Central memory CD8-positive, alpha-beta T cell (primary cell): ENCODE measurements around the gene FLT3.

Experiments
- ATAC-seq: fragments of 150-1000 bp; cut with Tn5 transposase; replicated peaks from 2 replicates; pipeline ENCODE4 v1.10.0; 2022; ENCODE audit warnings: mild to moderate bottlenecking, moderate FRiP score, moderate number of reproducible peaks; ENCODE audit not compliant: poor library complexity, severe bottlenecking; ENCODE audit errors: extremely low read depth
- DNase-seq, 2 donors: peaks; one replicate each; pipeline ENCODE4 v3.0.0; 2021; ENCODE audit warnings: low spot score in 2 of 2
- H3K27ac Mint-ChIP-seq: one replicate; pipeline ENCODE4 v1.8.0; 2022; ENCODE audit warnings: low read depth, mild to moderate bottlenecking, moderate library complexity, mixed read lengths
- H3K27me3 Mint-ChIP-seq: one replicate; pipeline ENCODE4 v1.8.0; 2022; ENCODE audit warnings: mixed read lengths
- H3K36me3 Mint-ChIP-seq: one replicate; pipeline ENCODE4 v1.8.0; 2022; ENCODE audit warnings: mild to moderate bottlenecking, moderate library complexity, mixed read lengths; ENCODE audit not compliant: insufficient read depth
- H3K4me1 Mint-ChIP-seq: one replicate; pipeline ENCODE4 v1.8.0; 2022; ENCODE audit warnings: mixed read lengths
- H3K4me3 Mint-ChIP-seq: one replicate; pipeline ENCODE4 v1.8.0; 2022; ENCODE audit warnings: mild to moderate bottlenecking, moderate library complexity, mixed read lengths
- H3K9me3 Mint-ChIP-seq: one replicate; pipeline ENCODE4 v1.8.0; 2022; ENCODE audit warnings: mixed read lengths

The FLT3 gene

DNA sequence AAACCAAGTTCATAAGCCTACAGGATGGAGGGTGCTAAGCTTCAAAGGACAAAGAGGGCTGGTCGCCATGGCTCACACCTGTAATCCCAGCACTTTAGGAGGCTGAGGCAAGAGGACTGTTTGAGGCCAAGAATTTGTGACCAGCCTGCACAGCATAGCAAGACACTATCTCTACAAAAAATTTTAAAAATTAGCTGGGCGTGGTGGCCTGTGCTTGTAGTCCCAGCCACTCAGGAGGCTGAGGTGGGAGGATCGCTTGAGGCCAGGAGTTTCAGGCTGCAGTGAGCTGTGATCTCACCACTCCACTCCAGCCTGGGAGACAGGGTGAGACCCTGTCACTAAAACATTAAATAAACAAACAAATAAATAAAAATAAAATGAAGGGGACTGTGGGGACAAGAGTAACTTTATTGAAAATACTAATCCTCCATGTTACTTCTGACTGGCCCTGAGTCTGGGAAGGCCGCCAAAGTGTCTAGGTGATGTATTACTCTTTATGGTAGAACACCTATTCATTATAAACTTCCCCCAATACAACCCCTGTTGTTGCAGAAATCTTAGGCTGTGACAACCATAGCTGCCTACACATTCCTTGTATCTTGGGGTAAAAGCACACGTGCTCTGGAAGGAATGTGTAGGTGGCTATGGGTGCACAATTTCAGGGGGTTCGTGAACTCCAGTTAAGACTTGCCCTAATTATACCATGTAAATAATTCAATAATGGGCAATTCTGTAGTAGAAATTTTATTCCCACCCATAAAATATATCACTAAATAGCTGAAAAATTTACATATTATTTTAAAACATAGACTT lies 97.3 kb downstream of the FLT3 start:
- DNase-seq = no peak
- Mint-ChIP-seq H3K9me3 (no peaks in the 10 kb centered on the region), H3K36me3 (peaks cover 1% of the 10 kb centered on the region), H3K27ac (no peak overlapping the region), H3K27me3 (no peaks in the 10 kb centered on the region), H3K4me3 (no peak overlapping the region), H3K4me1 (no peaks in the 10 kb centered on the region)
- no peak for ATAC-seq

DNA sequence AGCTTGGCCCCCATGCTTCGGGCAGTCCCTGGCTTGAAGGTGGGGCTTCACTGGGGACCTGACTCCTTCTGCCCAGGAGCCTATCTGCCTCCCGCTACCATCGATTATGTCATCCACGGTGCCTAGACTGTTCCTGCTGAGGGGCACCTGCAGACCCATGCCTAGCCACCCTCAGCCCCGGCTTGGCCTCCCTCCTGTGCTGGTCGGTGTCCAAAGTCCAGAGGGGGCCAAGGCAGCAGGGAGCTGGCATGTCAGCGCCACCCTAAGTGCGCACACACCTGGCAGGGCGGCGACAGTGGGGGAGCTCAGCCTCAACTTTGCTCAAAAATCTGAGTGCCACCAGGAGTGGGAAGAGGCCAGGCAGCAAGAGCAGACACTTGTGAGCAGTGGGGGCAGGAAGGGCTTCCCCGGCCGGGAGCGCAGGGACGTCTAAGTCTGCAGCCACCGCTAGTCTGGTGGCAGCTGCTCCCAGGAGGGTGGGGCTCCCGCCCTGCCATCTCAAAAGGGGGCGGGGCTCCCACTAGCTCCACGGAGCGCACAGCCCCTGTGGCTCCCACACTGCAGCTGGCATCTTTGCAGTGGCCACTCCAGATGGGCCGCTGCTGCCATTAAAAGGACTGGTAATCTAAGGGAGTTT lies 98.4 kb downstream of the FLT3 start:
- DNase-seq = no peak
- H3K36me3 Mint-ChIP-seq = peaks cover 1% of the 10 kb centered on the region
- no peak overlapping the region for H3K4me3 Mint-ChIP-seq
- H3K27ac Mint-ChIP-seq = no peak overlapping the region
- H3K4me1 Mint-ChIP-seq = no peaks in the 10 kb centered on the region
- no peak for ATAC-seq
- no peaks in the 10 kb centered on the region for H3K27me3 Mint-ChIP-seq
- H3K9me3 Mint-ChIP-seq = no peaks in the 10 kb centered on the region

DNA sequence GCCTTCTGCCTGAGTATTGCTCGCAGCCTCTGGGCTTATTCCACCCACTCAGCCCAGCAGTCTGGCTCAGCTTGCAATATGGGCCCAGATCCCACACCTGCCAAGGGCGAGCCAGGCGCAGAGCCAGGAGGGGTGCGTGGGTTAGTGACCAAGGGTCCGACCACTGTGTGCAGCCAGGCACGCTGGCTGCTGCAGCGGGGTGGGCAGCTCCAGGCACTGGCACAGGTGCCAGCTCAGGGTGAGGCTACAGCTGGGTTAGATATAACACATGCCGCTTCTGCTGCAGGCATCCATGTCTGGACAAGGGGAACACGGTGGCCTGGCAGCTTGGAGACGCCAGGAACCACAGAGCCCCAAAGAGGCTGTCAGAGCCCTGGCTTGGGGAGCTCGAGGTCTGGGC lies 99.3 kb downstream of the FLT3 start:
- Mint-ChIP-seq H3K9me3 (no peaks in the 10 kb centered on the region), H3K4me3 (no peak overlapping the region), H3K36me3 (no peaks in the 10 kb centered on the region), H3K4me1 (no peaks in the 10 kb centered on the region), H3K27ac (no peak overlapping the region), H3K27me3 (no peaks in the 10 kb centered on the region)
- ATAC-seq (no peak), DNase-seq (no peak)

DNA sequence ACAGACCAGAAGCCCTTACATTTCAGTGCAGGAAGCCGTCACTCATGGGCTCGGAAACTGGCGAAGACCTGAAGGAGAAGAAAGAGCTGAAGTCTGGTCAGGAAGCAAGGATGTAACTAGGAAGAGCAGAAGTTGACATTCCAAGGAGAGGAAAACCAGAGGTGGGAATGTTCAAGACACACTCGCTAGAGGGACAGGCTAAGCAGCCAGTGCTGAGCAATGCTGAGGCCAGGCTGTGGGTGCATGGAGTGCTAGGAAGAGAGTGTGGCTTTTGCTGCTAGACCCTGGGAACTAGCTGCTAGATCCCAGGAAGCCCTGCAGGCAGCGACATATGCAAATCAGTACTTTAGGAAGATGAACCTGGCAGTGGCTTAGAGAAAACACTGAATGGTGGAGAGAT lies 99.8 kb downstream of the FLT3 start:
- ATAC-seq = no peak
- H3K9me3 Mint-ChIP-seq = no peaks in the 10 kb centered on the region
- no peak for DNase-seq
- no peak overlapping the region for H3K27ac Mint-ChIP-seq
- H3K4me1 Mint-ChIP-seq = no peaks in the 10 kb centered on the region
- no peak overlapping the region for H3K4me3 Mint-ChIP-seq
- no peaks in the 10 kb centered on the region for H3K36me3 Mint-ChIP-seq
- H3K27me3 Mint-ChIP-seq = no peaks in the 10 kb centered on the region

DNA sequence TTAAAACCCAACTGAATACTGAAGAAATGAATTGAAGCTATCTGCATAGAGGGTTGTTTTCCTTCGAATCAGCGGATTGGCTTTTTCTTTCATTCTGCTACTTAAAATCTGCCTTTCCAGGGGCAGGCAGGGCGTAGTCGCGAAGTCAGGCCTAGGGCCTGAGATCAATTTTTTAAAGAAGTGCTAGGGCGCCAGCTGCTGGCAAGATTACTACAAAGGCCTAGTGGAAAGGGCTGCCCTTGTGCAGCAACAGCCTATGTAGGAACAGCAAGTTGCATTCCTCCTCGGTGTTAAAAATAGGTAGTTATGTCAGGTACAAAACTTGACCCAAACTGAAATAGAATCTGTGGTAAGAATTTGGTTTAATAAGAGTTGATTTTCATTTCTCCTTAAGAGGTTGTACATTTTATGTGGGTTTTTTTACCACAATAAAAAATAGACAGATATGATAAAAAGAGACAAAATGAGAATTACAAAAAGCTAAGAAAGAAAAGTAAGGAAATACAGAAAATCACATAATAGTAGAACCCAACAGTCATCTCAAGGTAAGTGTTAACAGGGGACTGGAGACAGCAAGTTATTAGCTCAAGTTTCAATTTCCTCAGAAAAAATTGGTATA lies 102.4 kb downstream of the FLT3 start:
- H3K9me3 Mint-ChIP-seq = no peaks in the 10 kb centered on the region
- H3K27me3 Mint-ChIP-seq = no peaks in the 10 kb centered on the region
- H3K4me3 Mint-ChIP-seq = no peak overlapping the region
- H3K4me1 Mint-ChIP-seq = no peaks in the 10 kb centered on the region
- no peak overlapping the region for H3K27ac Mint-ChIP-seq
- H3K36me3 Mint-ChIP-seq = no peaks in the 10 kb centered on the region
- ATAC-seq (no peak), DNase-seq (no peak)

DNA sequence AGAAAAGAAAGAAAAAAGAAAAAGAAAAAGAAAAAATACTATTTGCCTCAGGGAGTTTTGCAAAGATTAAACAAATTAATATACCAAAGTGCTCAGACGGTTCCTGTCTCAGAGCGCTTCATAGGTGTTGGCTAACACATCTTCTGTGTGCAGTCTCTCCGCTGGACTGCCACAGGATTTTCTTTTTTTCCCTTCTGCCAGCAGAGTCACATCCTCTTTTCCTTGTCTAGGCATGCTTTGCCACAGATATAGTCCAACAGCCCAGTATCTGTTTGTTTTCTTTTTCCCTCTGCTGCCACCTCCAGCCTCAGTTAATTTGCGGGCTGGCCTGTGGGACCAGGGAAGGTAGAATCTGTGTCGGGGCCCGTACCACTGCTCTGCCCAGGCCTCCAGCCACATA lies 108.5 kb downstream of the FLT3 start:
- Mint-ChIP-seq H3K36me3 (no peaks in the 10 kb centered on the region), H3K9me3 (no peaks in the 10 kb centered on the region), H3K4me1 (no peaks in the 10 kb centered on the region), H3K4me3 (no peak overlapping the region), H3K27me3 (peaks cover 24% of the 10 kb centered on the region), H3K27ac (no peak overlapping the region)
- DNase-seq (no peak), ATAC-seq (no peak)

DNA sequence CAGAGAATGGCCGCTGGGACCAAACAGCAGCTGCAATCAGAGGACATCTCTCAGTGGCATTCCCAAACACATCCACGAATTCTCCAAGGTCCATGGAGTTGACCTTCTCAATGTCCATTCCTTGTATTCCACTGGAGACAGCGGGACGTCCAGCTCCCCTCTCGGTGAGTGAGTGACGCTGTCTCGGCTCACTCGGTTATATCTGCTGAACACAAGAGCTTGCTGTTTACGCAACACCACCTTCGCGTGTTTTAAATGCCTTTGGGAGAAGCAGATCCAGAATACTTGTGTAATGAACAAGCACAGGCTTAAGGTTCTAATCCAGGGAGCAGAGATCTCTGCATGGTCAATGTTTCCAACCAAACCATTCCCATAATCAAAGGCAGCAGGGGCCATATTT lies 111.9 kb downstream of the FLT3 start, which contains the start of gene URAD:
URAD (minus strand) TSS at position 174 of the 400 bp plus-strand sequence; CDS start at position 118, 56 bp downstream.
- no peaks in the 10 kb centered on the region for H3K9me3 Mint-ChIP-seq
- DNase-seq = no peak
- peaks cover 39% of the 10 kb centered on the region for H3K27me3 Mint-ChIP-seq
- no peak within 1 kb of the TSS for H3K4me3 Mint-ChIP-seq
- H3K4me1 Mint-ChIP-seq = no peaks in the 10 kb centered on the region
- H3K27ac Mint-ChIP-seq = no peak within 1 kb of the TSS
- no peaks in the 10 kb centered on the region for H3K36me3 Mint-ChIP-seq
- no peak for ATAC-seq

DNA sequence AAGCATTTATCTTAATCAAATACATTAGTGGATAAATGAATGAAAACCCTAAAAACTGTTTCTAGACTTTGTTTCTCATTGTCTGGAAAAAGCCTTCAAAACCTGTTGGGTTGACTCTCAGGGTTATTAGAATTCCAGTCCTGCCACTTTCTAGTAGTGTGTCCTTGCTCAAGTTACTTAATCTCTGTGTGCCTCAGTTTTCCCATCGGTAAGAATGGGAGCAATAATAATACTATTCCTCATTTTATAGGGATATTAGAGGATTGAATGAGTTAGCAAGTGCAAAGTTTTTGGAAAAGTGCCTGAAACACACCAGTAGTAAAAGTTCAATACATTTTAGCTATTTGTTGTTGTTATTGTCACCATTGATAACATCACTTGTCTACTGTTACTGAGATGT lies 114.8 kb downstream of the FLT3 start:
- Mint-ChIP-seq H3K27me3 (peaks cover 68% of the 10 kb centered on the region), H3K9me3 (no peaks in the 10 kb centered on the region), H3K4me3 (no peak overlapping the region), H3K36me3 (no peaks in the 10 kb centered on the region), H3K4me1 (peaks cover 5% of the 10 kb centered on the region), H3K27ac (no peak overlapping the region)
- DNase-seq (no peak), ATAC-seq (no peak)

DNA sequence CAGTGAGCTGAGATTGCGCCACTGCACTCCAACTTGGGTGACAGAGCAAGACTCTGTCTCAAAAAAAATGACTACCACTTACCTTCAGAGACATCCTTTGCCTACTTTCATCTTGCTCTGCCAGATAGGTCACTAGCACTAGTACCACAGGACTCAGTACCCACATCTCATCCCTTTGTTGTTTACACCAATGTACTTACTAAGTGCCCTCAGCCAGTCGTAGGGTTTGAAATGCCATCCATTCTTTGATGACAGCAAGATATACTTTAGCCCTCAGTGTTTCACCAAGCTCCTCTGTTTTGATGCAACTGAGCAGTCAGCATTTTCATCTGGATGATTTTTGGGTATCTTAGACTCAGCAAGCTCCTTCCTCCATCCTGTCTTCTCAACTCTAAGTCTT lies 118.0 kb downstream of the FLT3 start:
- DNase-seq (no peak), ATAC-seq (no peak)
- Mint-ChIP-seq H3K4me1 (peaks cover 14% of the 10 kb centered on the region), H3K36me3 (no peaks in the 10 kb centered on the region), H3K27me3 (peaks cover 81% of the 10 kb centered on the region), H3K9me3 (no peaks in the 10 kb centered on the region), H3K27ac (no peak overlapping the region), H3K4me3 (no peak overlapping the region)

DNA sequence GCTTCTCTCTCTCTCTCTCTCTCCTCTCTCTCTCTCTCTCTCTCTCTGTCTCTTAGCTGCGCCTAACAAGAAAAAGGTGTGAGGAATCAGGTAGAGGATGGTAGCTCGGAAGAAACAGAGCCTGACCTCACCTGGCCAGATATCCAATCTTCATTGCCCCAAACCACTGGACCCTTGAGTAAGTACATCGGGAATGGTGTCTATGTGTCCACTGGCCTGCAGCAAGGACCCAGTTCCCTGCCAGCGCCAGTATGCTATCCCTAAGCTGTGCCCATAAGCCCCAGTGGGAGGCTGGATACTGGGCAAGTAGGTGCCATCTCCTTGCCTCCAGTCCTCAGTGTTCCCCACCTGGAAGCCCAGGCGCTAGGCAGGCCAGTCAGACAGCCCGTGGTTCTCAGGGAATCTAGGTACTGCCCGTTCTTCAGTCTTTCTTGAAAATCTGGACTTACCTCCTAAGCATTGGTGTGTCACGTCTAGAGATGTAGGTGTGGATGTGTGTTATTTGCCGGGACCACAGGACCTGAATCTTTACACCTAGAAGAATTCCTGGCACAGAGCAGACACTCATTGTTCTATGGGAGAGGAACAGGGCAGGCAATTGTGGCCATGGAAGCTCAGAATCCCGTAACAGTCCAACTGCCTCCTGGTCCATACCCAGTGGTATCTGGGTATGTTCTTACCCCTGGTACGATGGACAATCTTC lies 119.2 kb downstream of the FLT3 start:
- Mint-ChIP-seq H3K4me1 (peaks cover 14% of the 10 kb centered on the region), H3K9me3 (no peaks in the 10 kb centered on the region), H3K27ac (no peak overlapping the region), H3K27me3 (peaks cover 85% of the 10 kb centered on the region), H3K4me3 (no peak overlapping the region), H3K36me3 (no peaks in the 10 kb centered on the region)
- DNase-seq (no peak), ATAC-seq (no peak)

DNA sequence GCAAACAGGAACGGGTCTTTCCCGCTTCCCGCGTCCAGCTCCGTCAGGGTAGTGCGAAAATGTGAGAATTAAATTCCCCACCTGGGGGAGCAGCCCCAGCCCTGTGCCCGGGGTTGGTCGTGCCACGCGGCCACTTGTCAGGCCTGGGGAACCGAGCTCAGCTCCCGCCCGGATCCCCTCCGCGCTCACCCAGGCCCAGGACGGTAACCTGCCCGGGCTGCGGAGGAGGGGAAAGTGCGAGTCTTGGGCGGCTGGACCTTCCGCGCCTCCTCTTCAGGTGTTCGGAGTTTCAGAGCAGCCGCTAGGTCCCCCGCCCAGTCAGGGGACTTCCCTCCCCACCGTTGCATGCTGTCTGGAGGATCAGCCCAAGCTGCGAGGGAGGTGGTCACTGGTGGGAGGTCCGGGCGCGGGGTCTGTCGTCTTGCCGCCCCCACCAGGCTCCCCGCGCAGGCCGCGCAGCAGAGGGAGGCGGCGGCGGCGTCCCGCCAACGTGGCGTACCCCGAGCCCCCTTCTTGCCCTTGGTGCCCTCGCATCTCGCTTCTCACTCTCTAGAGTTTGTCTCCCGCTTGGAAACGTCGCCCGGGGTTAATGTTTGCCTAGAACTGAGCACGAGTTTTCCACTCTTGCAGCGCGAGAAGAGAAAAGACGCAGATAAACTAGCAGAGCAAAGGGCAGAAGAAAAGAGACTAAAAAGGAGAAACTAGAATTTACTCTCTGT lies 119.9 kb downstream of the FLT3 start:
- no peaks in the 10 kb centered on the region for H3K36me3 Mint-ChIP-seq
- H3K9me3 Mint-ChIP-seq = no peaks in the 10 kb centered on the region
- no peak overlapping the region for H3K27ac Mint-ChIP-seq
- H3K4me1 Mint-ChIP-seq = peaks cover 14% of the 10 kb centered on the region
- H3K4me3 Mint-ChIP-seq = no peak overlapping the region
- peaks cover 92% of the 10 kb centered on the region for H3K27me3 Mint-ChIP-seq
- no peak for DNase-seq
- ATAC-seq = no peak

DNA sequence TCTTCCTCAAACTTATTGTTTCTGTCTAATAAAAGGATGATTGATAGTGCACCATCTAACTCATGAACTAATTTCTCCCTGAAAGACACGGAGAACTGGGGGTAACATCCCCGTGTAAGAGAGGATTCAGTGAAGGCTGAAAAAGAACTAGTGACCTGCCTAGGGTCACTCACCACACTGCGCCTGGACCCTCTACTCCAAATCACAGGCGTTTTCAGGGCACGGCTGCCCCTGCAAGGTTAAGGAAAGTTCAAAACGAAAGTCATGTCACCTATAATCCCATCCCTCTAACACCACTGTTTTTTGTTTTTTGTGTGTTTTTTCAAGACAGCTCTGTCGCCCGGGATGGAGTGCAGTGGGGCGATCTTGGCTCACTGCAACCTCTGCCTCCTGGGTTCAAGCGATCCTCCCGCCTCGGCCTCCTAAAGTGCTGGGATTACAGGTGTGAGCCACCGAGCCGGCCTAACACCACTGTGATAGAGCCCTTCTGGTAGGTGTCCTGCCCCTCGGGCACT lies 120.6 kb downstream of the FLT3 start:
- H3K27ac Mint-ChIP-seq = no peak overlapping the region
- H3K4me1 Mint-ChIP-seq = peaks cover 14% of the 10 kb centered on the region
- no peak for ATAC-seq
- H3K36me3 Mint-ChIP-seq = no peaks in the 10 kb centered on the region
- H3K9me3 Mint-ChIP-seq = no peaks in the 10 kb centered on the region
- H3K4me3 Mint-ChIP-seq = peak overlapping the region; percentile 12
- peaks cover 98% of the 10 kb centered on the region for H3K27me3 Mint-ChIP-seq
- no peak for DNase-seq
